Measurements from ENCODE around the gene ZKSCAN8. TPM values are rescaled to one million over a fixed set of nuclear protein-coding genes. Genes with fewer than 3 reads are reported as not detected.

The ZKSCAN8 gene
- polyA plus RNA-seq, 1 donor from 2014 or later: 17.2 TPM

DNA sequence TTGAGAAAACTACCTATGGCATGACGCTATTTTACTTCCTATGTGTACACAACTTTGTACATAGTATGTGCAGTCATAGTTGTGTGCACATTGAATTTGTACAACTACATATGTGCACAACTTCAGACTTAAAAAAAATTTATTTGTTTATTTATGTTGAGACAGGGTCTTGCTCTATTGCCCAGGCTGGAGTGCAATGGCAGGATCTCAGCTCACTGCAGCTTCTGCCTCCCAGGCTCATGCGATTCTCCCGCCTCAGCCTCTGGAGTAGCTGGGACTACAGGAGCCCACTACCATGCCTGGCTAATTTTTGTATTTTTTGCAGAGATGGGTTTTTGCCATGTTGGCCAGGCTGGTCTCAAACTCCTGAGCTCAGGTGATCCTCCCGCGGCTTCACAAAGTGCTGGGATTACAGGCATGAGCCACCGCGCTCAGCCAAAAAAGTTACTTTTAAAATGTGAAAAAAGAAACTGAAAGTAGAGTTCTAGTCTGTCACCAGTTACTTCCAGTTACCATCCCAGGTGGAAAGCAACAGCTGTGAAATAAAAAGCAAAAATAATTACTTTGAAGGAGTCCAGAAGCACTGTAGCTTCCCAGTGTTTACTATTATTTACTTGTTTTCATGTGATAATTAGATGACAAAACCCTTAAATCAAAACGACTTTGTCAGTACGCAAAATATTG lies 1.7 kb upstream of the ZKSCAN8 start:
- Histone ChIP-seq H3F3A (ENCODE audit: insufficient read depth, low read length, poor library complexity, severe bottlenecking) (no peaks in the 10 kb centered on the region), H3K4me3 (ENCODE audit: low read length) (no peak overlapping the region), H3K27me3 (ENCODE audit: insufficient read depth, low read depth, low read length) (no peaks in the 10 kb centered on the region), H3K9ac (ENCODE audit: low read length) (no peak overlapping the region), H4K20me1 (ENCODE audit: insufficient read depth) (no peaks in the 10 kb centered on the region), H3K9me3 (ENCODE audit: low read length) (no peaks in the 10 kb centered on the region), H3K4me2 (ENCODE audit: low read length) (no peak overlapping the region), H3K36me3 (ENCODE audit: insufficient read depth, low read length) (no peaks in the 10 kb centered on the region), H3K79me2 (replicated peaks; ENCODE audit: insufficient read depth, low read length) (peaks cover 64% of the 10 kb centered on the region), H3K9me2 (ENCODE audit: insufficient read depth, low read length) (no peaks in the 10 kb centered on the region), H2AFZ (ENCODE audit: low read depth, low read length) (no peak overlapping the region), H3K27ac (ENCODE audit: low read length) (no peak overlapping the region)
- TF ChIP-seq MXI1 (conservative IDR thresholded peaks at IDR 0.05; ENCODE audit: poor library complexity, severe bottlenecking) (no peak), EZH2 (IDR thresholded peaks at IDR 0.05; ENCODE audit: borderline replicate concordance, insufficient read depth, low read length, poor library complexity, severe bottlenecking) (no peak), RAD21 (conservative IDR thresholded peaks at IDR 0.05) (no peak), POLR2AphosphoS5 (IDR thresholded peaks at IDR 0.05) (no peak), EP300 (conservative IDR thresholded peaks at IDR 0.05; ENCODE audit: poor library complexity, severe bottlenecking) (no peak), SMC3 (conservative IDR thresholded peaks at IDR 0.05; ENCODE audit: poor library complexity) (no peak), TAF1 (IDR thresholded peaks at IDR 0.05; ENCODE audit: low read depth) (no peak), REST (IDR thresholded peaks at IDR 0.05; ENCODE audit: borderline replicate concordance) (no peak)
- TF ChIP-seq, protein P1, sequence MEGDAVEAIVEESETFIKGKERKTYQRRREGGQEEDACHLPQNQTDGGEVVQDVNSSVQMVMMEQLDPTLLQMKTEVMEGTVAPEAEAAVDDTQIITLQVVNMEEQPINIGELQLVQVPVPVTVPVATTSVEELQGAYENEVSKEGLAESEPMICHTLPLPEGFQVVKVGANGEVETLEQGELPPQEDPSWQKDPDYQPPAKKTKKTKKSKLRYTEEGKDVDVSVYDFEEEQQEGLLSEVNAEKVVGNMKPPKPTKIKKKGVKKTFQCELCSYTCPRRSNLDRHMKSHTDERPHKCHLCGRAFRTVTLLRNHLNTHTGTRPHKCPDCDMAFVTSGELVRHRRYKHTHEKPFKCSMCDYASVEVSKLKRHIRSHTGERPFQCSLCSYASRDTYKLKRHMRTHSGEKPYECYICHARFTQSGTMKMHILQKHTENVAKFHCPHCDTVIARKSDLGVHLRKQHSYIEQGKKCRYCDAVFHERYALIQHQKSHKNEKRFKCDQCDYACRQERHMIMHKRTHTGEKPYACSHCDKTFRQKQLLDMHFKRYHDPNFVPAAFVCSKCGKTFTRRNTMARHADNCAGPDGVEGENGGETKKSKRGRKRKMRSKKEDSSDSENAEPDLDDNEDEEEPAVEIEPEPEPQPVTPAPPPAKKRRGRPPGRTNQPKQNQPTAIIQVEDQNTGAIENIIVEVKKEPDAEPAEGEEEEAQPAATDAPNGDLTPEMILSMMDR (IDR thresholded peaks at IDR 0.05; ENCODE audit: poor library complexity, severe bottlenecking): no peak

DNA sequence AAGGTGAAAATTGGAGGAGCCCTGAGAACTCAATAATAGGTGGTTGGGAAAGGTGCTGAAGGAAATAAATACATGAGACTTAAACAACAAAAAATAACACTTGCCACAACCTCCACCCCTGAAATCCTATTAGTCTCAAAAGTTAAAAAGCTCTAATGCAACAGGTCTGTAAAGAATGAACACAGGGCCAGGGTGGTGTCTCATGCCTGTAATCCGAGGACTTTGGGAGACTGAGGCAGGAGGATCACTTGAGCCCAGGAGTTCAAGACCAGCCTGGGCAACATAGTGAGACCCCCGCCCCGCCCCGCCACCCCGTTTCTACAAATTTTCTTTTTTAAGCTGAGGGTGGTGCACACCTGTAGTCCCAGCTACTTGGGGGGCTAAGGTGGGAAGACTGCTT lies 1.1 kb upstream of the ZKSCAN8 start:
- no peaks in the 10 kb centered on the region for H4K20me1 ChIP-seq (ENCODE audit: insufficient read depth)
- no peaks in the 10 kb centered on the region for H3K9me2 ChIP-seq (ENCODE audit: insufficient read depth, low read length)
- TF ChIP-seq RAD21 (conservative IDR thresholded peaks at IDR 0.05): no peak
- no peak for TF ChIP-seq SMC3 (conservative IDR thresholded peaks at IDR 0.05; ENCODE audit: poor library complexity)
- no peak for TF ChIP-seq POLR2AphosphoS5 (IDR thresholded peaks at IDR 0.05)
- TF ChIP-seq REST (IDR thresholded peaks at IDR 0.05; ENCODE audit: borderline replicate concordance): no peak
- TF ChIP-seq EZH2 (IDR thresholded peaks at IDR 0.05; ENCODE audit: borderline replicate concordance, insufficient read depth, low read length, poor library complexity, severe bottlenecking): no peak
- no peak for TF ChIP-seq TAF1 (IDR thresholded peaks at IDR 0.05; ENCODE audit: low read depth)
- TF ChIP-seq, protein P1 (IDR thresholded peaks at IDR 0.05; ENCODE audit: poor library complexity, severe bottlenecking): no peak
- no peak for TF ChIP-seq EP300 (conservative IDR thresholded peaks at IDR 0.05; ENCODE audit: poor library complexity, severe bottlenecking)
- no peak for TF ChIP-seq MXI1 (conservative IDR thresholded peaks at IDR 0.05; ENCODE audit: poor library complexity, severe bottlenecking)
- H3K4me3 ChIP-seq (ENCODE audit: low read length): no peak overlapping the region
- H3K79me2 ChIP-seq (replicated peaks; ENCODE audit: insufficient read depth, low read length): peaks cover 62% of the 10 kb centered on the region
- no peaks in the 10 kb centered on the region for H3F3A ChIP-seq (ENCODE audit: insufficient read depth, low read length, poor library complexity, severe bottlenecking)
- no peak overlapping the region for H3K4me2 ChIP-seq (ENCODE audit: low read length)
- no peaks in the 10 kb centered on the region for H3K27me3 ChIP-seq (ENCODE audit: insufficient read depth, low read depth, low read length)
- H3K27ac ChIP-seq (ENCODE audit: low read length): no peak overlapping the region
- H3K9ac ChIP-seq (ENCODE audit: low read length): no peak overlapping the region
- no peaks in the 10 kb centered on the region for H3K36me3 ChIP-seq (ENCODE audit: insufficient read depth, low read length)
- H3K9me3 ChIP-seq (ENCODE audit: low read length): no peaks in the 10 kb centered on the region
- H2AFZ ChIP-seq (ENCODE audit: low read depth, low read length): no peak overlapping the region

Data from neural cell (in vitro differentiated cells).